Mammary epithelial cell (primary cell): ENCODE results near the gene SHISAL2A.

Experiments used
- CTCF ChIP-seq, 2 donors: IDR thresholded peaks in 1 of 2; conservative IDR thresholded peaks in 1 of 2; 2 replicates each; pipeline ENCODE4 v1.5.1; 2011 to 2012; ENCODE audit warnings: inconsistent platforms in 2 of 2, low read length in 2 of 2, mild to moderate bottlenecking in 2 of 2, control low read depth in 1 of 2, low read depth in 1 of 2; ENCODE audit not compliant: insufficient read depth in 1 of 2; ENCODE audit errors: extremely low read depth in 1 of 2
- EZH2 ChIP-seq: IDR thresholded peaks from 2 replicates; pipeline ENCODE4 v1.6.1; 2012; ENCODE audit warnings: low read length, inconsistent platforms, borderline replicate concordance

- TF ChIP-seq CTCF (conservative IDR thresholded peaks at IDR 0.05 in 1 of 2, IDR thresholded peaks at IDR 0.05 in 1 of 2; ENCODE audit: extremely low read depth in 1 of 2, insufficient read depth in 1 of 2, low read depth in 1 of 2, low read length in 2 of 2) (no peak), EZH2 (no peak)
These were observed 59.7 kb downstream of the SHISAL2A start for GRCh38 chr1:52692697-52693096.
